GM21390 (cell line): ENCODE measurements around the gene EFNA5.

Experiments used
- ATAC-seq: cut with Tn5 transposase; IDR thresholded peaks from one replicate; pipeline ENCODE4 v1.9.1; 2021; ENCODE audit not compliant: unreplicated experiment

EFNA5 gene

DNA sequence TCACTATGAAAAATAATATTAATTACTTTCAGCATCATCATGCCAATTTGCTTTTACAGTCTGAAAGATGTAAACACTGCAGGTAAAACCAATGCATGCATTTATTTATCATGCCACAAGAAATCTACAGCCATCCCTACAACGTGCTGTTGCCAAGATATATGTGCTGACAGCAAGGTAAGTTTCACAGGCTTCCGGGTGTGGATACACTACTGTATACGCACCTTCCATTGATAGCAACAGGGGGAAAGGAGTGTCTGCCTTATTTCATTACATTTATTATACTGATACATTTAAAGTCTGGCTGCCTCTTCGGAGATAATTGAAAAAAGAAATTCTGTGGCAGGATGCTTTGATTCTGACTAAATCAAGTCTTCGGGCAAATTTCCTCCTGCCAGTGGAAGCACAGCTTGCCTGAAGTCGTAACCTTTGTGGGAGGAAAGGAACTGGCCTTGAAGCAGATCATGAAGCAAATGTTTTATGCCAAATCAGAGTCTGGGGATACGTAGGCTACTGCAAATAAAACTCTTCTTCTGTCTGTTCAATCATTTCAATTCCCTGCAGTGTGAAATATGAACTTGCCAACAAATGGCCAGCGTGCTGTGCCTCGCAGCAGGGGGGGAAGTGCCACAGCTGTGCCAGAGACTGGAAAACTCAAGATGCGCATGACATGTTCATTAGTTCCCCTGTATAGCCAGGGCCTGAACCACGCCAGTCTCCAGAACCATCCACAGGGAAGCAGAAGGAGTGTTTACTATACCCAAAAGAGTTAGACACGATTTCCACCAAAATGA is 268.1 kb downstream of the EFNA5 start:
- ATAC-seq, result no peak

DNA sequence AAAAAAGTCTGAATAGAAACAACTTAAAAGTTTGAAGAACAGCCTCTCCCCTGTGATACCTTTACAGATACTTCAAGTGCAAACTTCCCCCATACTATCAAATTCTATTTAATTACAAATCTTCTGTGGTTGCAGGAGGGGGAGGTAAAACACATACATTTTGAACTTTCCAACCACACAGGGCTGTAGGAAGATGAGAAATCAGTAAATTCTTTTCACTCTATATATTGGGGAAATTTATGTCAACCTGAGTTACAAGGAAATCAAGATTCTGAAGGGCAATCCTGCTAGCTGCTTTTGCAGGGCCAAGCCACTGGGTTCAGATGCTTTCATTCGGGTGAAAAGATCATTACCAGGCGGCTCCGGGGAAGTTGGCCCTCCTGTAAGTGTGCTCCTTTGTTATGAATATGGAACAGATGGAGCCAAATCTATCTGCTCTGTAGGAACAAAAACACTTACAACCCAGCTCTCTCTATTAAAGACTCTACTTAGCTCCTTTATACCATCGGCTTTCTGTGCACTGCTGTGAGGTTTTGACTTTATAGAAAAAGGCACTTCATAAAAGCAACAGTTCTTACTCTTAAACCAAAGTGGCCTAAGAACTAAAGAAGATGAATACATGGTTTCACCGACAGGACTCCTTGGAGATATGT is 269.1 kb downstream of the EFNA5 start:
- no peak for ATAC-seq

DNA sequence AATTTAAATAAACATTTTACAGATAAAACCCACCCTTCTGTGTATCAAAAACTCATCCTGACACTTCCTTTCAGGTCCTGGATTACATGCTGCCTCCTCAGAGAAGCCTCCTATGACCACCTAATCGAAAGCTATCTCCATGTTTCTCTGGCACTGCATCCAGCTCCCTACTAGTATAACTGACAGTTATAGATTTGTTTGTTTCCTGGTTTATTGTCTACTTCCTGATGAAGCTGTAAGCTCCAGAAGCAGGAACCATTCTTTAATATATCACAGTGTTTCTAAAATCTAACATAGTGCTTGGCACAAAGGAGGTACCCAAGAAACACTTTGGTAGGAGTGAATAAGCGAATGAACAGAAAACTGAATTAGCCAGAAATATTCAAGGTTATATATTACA is 270.4 kb downstream of the EFNA5 start:
- no peak for ATAC-seq

DNA sequence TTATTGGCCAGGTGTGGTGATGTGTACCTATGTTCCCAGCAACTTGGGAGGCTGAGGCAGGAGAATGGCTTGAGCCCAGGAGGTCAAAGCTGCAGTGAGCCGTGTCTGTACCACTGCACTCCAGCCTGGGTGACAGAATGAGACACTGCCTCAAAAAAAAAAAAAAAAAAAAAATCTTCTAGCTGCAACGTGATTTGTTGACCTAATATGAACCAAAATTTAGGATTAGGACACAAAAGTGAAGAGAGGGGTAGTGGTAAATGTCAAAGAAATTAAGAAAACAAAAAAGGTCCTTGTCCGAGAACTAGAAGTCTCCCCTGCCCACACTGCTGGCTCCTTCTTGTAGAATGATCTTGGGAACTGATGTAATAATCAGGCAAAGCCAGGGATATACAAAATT is 272.0 kb downstream of the EFNA5 start:
- ATAC-seq, result no peak

DNA sequence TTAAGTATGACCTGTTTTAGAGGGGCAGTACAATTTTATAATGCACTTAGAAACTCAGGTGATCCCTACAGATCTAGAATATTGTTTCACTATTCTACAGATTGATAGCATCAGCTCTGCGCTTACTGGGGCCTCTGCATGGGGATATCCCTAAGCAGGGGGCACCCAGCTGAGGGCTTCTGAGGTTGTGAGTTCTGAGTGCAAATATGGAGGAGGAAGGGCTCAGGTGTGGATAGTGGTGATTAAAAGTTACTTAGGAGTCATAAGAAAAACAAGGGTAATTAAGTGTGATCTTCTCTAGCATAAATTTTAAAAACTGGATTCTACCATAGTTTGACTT is 274.4 kb downstream of the EFNA5 start:
- peak; percentile 42 for ATAC-seq

DNA sequence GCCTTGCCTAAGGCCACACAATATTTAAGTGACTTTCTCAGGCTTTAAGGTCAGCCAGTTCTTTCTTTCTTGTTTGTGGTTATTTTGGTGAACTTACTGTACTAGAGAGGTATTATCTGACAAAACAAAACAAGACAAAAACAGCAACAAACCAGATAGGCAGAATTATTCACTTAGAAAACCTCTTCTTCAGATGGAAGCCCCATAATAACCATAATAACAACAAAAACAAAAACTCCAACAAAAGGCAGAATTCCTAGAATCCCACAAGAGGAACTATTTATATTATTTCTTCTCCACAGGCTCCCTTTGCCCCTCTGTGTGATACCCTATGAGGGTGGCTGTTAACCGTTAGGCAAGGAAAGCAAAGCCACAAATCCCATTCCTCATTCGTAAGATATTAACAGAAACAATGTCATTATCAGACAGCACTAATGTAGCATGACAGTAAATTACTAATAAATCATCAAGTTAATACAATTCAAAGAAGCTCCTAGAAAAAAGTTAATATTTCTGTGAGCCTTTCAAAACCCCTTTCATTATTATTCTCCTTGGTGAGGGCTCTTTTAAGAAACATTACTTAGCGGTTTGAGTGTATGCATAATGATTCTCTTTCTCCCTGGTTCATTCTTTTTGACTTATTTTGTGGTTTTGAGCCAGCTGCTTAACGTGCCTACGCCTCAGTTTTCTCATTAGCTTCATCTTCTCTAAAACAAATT is 274.9 kb downstream of the EFNA5 start:
- ATAC-seq, result peak; percentile 81

DNA sequence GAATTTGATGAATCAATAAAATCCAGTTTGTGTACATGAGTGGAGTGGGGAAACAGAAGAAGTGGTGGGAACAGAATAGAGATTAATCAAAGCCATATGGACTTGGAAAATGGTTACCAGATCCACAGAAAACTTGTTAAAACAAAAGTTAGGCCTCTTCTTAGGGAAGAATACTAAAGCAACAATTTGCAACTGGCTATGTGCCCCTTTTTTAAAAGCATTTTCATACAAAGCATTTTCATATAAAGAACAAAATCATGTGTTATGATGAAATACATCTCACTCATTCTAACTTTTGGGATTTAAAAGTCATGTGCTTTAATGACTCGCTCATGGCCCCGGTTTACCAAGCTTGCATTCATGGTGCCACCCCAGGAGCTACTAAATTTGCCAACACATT is 276.9 kb downstream of the EFNA5 start:
- no peak for ATAC-seq

DNA sequence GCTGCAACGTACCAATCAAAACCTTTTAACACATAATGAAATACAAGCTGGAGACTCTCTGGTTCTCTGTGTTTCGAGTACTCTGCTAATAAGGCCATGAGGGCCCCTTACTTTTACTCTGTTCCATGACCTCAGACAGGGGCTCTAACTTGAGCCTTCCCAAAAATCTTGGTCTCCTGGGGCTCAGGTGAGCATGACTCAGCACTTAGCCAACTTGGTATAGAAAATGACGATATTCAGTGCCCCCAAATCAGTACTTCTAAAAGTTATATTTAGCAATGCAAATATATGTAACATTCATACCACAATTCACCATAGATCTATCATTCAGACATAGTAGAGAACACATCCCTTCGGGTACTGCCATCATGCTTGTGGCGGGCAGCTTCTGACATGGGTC is 278.9 kb downstream of the EFNA5 start:
- ATAC-seq, result no peak

DNA sequence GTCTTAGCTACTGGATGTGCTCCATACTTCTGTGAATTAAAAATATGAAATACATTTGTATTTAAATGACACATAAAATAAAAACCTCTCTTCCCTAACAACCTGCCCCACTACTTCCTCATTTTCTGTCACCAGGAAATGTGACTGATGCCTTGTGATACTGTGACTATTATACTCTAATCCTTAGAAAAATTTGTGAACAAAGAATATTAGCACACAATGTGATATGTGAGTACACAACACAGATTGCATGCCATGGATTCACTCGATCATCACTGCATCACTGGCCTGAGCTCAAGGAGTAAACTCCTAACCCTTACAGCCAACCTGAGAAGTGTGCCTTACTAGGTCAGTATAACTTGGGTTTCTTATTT is 281.0 kb downstream of the EFNA5 start:
- ATAC-seq, result no peak

DNA sequence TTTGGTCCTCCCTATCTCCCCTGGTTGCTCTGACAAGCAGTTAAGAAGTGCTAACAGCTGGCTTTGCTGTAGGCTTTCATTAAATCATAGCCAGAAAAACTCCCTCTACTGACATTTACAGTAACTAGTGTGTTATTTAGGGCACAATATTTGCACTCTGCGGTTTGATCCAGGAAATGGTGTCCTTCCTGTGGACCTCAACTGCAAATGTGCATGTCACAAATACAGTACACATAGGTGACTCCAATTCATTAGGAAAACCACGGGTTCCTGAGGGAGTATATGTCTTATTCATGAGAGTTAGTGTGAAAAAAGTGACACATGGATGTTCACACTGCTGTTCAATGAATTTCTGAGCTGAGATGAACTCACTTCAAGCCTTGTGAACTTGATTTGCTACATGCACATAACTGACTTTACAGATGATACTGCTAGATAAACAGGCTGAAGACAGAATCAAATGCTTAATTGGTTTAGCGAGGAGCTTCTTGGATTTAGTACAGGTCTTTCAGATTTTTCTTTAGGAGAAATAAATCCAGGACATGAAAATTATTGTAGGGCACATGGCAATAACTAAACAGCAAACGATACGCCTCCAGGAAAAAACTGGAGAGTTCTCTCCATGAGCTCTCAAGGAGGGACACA is 281.5 kb downstream of the EFNA5 start:
- ATAC-seq, result peak; percentile 84

DNA sequence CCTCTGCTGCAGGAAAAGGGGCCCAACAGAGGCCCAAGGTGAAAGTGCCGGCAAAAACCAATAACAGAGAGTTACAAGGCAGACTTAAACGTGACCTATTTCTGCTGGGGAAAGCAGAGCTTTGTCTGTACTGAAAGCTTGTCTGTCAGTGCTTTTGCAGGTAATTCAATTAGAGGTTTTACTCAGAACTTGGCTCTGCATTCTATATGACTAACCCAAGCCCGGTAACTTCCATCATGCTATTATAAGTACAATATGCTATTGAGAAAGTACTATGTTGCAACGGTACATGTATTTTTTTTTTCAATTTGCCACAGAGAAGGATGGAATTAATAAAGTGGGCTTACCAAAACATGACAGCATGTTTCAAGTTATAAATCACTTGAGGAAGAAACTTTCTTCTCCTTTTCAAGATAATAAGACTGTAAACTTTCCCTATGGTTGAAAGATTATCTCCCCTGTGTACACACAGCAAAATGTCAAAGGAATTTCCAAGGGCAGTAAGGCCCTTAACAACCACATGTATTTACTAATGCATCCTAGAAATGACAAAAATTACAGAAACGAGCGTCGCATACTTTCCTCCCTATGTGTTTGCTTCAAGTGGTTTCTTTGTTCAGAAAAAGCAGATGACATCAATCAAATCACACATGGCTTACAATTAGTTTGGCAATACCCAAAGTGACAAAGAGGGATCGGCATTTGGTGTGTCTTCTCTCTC is 282.4 kb downstream of the EFNA5 start:
- peak; percentile 45 for ATAC-seq

DNA sequence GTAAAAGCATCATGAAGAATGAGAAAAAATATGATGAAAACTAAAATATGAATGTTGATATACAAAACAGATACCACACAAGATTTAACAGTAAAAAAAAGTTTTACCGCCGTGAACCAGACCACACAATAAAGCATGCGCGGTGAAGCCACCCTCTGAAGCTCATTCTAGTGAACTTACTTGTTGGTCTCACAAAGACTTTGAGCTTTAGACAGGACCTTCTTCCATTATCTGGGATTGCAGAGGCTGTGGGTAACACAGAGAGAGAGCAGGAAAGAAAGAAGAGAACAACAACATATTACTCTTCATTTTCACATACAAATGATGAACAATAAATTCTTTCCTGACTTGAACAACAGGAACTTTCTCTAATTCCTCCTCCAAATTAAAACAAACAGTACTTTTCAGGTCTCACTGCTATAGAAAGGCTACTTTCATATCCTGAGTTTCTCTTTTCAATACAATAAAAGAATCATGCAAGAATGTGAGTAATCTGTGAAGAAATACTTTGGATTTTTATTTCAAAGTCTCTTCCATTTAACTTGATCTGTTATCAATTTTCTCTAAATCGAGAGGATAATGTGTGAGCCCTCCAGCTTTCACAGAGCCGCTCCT is 283.1 kb downstream of the EFNA5 start:
- no peak for ATAC-seq

DNA sequence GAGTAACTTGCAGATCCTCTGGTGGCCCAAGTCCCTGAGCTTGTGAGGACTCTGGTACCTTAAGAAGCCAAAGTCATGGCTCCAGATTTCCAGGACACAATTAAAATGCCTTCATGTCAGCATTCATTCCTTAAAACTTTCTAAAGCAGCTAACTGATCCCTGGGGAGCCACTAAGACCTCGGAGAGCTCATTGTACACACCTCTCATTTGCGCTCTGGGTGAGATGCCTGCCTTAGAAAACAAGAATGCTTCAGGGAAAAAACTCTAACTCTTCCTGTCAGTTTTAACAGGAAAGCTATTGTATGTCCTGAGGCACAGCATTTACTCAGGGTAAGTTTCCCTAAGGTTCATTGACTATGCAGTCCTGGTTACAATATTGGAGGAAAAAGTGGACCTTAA is 285.0 kb downstream of the EFNA5 start:
- ATAC-seq, result no peak

DNA sequence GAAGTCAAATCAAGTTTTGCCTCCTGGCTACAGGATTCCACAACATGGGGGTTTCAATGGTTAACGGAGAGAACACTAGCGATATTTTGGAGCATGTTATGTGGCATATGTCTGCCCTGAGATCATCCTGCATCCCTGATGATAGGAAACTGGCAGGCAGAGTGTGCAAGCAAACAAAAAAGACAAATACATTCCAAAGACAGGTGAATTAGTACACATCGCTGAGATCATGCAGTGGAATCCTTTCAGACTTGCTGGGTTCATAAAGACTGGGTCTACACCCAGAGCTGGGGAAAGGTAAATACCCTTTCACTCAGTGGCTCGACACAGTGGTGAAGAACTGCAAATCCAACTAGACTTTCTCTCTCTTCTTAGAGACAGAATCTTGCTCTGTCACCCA is 286.5 kb downstream of the EFNA5 start:
- ATAC-seq, result no peak

DNA sequence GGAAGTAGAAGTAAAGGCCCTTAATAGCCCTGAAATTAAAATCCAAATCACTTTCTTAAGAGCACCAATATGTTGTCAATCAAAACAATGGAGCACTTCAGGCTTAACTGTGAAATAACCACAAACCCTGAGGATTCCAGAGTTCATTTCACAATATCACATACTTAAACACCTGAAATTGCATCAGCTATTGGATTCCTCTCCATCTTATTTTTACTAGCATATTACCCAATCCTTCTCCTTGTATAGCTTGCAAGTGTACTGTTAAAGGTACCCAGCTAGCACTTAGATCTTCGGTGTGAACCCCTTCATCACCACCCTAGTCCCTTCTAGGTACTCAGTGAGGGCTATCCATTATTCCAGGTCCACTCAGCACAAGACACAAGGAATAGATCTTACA is 287.3 kb downstream of the EFNA5 start:
- ATAC-seq, result no peak

DNA sequence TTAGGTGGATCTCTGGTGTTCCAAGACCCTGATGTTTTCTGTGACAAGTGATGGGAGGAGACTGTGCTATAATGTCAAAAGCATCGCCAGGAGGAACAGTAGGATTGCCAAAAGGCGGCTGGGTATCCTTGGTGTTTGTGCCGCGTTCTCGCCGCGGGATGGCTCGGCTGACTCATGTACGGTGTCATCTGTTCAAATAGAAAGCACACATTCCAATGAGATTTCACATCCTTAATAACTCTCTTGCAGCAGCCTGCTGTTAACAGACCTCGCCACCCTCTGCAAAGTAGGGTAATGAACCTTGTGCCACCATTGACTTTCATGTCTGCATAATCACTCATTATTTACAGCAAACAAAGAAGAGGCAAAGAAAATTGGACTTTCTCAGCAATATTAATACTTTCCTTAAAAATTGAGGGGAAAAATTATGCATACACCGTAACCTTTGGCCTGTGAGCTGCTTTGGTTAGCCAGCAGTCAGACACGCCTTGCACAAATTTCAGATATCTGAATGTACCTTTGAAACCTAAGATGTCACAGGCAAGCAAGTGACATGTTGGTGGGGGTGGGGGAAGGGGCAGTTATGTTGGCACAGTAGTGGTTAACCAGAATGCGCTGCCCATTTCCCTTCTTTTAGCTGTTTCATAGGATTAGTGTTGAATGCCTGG is 289.4 kb downstream of the EFNA5 start:
- ATAC-seq, result no peak

DNA sequence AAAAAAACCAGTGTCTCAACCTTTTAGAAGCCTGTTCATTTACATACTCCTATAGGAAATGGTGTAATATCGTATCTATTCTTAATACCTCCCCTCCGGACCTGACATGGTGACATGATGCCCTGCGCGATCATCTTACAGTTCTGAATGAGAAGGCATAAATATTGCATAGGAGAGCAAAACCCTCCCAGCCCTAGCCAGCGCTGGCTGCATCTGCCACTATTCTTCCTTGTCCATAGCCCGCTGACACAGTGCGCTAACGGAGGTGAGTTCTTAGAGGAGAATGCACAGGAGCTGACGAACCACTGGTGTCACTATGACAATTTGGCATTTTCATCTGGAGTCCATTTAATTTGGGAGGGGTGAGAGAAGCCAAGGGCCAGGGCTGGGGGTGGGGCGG is 290.1 kb downstream of the EFNA5 start:
- ATAC-seq, result no peak

DNA sequence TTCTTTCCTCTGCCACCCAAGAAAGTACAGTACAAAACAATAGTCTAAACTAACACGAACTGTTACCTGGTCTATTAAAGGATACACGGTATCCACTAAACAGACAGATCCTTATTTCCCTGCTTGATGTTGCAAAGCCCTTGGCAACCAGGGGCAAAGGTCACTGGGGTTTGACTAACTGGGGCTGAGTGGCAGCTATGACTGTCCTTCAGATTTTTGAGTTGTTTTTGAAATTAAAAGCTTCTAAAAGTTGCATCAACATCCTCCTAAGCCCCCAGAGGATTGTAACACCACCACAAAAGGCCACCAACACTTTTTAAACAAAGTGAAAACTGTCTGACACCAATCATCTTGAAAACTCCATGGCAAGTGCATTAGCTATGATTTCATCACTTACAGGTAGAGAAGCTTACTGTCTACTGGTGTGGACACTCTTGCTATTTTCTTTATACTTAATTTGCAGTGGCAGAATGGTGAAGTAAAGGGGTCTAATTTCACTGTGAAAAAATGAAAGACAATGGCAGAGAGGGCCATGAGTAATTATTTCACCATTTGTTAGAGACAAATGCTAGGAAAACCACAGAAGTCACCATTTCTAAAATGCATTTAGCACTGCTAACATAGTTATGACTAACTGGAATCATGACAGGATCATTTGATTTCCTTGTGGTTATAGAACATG is 292.4 kb downstream of the EFNA5 start:
- ATAC-seq, result no peak

DNA sequence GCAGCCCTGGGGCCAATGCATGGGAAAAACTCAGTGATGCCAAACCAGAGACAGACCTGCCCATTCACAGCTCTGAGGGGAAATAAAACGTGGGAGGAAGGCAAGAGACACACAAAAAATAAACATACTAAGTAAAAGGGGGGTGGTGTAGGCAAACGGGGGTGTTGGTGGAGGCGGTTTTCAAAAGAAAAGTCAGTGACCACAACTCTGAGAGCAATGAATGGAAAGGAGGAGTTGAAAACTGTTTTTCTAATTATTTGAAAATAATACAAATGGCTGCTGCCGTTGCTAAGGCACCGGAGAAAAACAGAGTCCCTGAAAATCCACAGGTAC is 293.5 kb downstream of the EFNA5 start:
- no peak for ATAC-seq
